ENCODE results near the gene TAGLN3.

GRCh38 chr3:111970376-111970775 is 28.3 kb upstream of the TAGLN3 start:
- TF ChIP-seq CTCF (IDR thresholded peaks at IDR 0.05) (no peak), POLR2A (IDR thresholded peaks at IDR 0.05) (no peak)
